HG03457 (cell line): Measurements from ENCODE around the gene ACE.

ENCODE experiments used
- ATAC-seq: cut with Tn5 transposase; IDR thresholded peaks from one replicate; pipeline ENCODE4 v1.9.1; 2021; ENCODE audit warnings: moderate number of reproducible peaks; ENCODE audit not compliant: unreplicated experiment

ACE gene

DNA sequence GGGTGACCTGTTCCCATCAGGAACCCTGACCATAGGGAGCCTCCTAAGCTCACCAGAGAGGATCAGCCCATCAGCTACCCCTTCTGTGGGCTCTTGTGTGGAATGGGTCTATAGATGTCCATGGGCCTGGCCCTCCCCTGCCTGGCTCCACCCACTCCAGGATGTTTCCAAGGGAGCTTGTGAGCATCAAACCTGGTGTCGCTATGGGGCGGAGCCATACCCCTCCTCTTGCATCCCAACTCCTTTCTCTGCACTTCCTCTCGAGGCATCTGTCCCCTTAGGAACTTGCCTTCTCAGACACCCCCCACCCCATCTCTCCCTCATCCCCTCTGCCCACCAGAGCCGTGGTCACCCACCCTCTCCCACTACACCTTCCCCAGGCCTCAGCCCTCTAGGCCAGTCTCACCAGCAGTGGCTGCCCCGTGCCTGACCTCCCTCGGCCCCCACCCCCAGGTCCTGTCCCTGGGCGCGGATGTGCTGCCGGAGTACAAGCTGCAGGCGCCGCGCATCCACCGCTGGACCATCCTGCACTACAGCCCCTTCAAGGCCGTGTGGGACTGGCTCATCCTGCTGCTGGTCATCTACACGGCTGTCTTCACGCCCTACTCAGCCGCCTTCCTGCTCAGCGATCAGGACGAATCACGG lies 56.7 kb downstream of the ACE start:
- ATAC-seq = no peak

DNA sequence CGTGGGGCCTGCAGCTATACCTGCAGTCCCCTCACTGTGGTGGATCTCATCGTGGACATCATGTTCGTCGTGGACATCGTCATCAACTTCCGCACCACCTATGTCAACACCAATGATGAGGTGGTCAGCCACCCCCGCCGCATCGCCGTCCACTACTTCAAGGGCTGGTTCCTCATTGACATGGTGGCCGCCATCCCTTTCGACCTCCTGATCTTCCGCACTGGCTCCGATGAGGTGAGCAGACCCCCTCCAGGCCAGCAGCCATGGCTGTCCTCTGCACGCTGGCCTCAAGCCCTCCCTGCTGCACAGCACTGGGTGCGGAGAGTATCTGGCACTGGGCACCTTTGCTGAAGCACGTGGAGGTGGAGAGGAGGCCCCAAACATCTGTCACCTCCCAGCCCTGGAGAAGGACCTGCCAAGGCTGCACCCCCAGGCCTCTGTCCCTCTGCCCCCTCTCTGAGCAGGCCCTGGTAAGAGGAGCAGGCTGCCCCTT lies 57.3 kb downstream of the ACE start:
- ATAC-seq = no peak

DNA sequence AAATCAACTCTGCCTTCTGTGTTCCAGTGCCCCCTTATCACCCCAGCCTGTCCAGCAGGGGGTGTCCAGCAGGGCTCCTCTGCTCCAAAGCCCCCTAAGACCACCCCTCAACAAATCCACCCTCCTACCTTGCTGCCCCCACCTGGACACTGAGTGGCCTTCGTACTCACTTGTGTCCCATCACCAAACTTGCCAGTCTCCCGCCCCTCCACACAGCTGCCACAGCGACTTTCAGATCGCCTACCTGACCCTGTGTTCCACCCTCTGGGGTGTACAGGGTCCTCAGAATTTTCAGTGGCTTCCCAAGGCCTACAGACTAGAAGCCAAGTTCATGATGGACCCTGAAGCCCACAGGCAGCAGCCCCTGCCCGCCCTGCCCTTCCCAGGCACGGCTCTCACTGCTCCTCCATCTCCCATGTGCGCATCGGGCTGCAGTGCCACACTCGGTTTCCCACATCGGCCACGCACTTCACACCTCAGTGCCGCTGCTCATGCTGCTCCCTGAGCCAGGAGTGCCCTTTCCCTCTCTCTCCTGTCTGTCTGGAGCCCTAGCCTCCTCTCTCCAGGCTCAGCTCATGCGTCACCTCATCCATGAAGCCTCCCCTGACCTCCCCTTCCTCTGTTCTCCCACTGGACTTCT lies 58.1 kb downstream of the ACE start:
- no peak for ATAC-seq

DNA sequence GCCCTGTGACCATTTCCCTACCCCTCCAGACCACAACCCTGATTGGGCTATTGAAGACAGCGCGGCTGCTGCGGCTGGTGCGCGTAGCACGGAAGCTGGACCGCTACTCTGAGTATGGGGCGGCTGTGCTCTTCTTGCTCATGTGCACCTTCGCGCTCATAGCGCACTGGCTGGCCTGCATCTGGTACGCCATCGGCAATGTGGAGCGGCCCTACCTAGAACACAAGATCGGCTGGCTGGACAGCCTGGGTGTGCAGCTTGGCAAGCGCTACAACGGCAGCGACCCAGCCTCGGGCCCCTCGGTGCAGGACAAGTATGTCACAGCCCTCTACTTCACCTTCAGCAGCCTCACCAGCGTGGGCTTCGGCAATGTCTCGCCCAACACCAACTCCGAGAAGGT lies 58.8 kb downstream of the ACE start:
- no peak for ATAC-seq

DNA sequence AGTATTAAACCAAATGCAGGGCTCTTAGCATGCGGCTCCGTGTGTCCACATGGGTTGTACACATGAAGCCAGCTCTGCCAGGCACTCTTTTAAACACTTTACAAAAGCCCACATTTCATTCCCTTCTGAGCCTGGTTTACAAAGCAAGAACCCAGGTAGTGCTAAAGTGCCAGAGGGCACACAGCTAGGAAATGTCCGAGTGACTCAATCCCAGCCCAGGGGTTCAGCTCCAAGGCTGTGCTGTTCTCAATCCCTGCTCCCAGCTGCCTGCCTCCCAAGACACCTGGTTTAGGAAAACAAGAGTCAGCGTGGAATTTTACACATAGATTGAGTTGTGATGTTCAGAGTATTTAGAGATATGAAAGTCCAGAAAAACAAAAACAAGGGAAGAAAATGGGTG lies 60.1 kb downstream of the ACE start:
- no peak for ATAC-seq

DNA sequence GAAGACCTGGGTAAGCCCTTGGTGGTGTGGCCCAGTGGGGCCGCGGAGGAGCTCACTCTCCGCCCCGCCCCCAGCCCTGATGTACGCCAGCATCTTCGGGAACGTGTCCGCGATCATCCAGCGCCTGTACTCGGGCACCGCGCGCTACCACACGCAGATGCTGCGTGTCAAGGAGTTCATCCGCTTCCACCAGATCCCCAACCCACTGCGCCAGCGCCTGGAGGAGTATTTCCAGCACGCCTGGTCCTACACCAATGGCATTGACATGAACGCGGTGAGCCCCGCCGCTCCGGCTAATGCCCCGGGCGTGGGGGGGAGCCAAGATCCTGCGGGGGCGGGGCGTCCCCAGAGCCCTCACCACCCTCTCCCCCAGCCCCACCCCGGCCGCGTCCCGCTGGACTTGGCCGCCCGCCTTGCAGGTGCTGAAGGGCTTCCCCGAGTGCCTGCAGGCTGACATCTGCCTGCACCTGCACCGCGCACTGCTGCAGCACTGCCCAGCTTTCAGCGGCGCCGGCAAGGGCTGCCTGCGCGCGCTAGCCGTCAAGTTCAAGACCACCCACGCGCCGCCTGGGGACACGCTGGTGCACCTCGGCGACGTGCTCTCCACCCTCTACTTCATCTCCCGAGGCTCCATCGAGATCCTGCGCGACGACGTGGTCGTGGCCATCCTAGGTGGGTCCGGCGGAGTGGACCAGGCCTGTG lies 61.3 kb downstream of the ACE start:
- ATAC-seq = no peak

DNA sequence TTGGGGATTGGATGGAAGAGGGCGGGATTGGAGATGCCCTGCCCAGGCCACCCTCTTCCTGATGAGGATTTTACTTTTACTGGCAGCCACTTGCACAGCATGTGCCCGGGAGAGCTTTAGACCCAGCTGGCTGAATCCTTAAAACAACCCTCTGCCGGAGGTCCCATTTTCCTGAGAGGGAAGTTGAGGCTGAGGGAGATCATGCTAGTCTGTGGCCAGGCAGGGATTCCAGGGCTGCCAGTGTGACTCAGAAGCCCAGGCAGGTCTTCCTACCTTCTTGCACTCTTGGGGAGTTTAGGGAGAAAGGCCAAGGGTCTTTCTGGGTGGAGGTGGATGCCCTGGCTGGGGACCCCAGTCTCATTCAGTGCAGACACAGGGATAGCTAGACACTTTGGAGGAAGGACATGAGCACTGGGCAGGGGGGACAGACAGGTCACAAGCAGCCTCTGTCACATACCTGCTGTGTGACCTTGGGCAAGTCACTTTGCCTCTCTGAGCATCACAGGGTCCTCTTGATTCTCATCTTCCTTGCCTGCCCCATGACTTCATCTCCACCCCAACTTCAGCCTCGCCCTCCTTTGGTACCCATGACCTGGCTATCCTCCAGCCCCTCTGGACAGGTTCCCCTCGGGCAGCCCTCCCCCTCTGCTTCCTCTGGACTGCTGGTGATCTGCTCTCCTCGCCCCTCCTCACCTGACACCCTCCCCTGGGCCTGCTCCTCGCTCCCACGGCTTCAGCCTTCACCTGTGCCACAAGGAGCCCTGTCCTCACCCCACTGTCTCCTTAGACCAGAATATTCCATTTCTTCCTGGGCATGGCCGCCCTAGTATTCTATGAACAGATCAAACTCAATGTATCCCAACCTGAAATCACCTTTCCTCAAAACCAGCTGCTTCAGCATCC lies 62.1 kb downstream of the ACE start:
- no peak for ATAC-seq

DNA sequence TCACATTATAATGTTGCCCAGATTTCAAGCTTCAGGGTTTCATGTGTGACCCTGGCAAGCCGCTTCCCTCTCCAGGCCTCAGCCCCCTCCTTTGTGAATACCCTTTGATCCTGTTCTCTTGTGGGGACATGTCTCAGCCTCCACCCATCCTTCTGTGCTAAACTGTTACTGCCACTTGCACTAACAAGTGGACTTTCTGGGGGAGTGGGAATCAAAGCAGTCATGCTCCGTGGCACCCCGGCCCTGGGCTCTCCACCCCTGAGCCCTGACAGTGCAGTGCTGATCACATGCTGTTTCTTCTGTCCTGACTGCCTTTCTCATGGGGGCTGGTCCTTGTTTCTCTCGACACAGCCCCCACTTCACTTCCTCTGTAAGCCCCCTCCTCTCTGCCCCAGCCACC lies 63.7 kb downstream of the ACE start:
- no peak for ATAC-seq

DNA sequence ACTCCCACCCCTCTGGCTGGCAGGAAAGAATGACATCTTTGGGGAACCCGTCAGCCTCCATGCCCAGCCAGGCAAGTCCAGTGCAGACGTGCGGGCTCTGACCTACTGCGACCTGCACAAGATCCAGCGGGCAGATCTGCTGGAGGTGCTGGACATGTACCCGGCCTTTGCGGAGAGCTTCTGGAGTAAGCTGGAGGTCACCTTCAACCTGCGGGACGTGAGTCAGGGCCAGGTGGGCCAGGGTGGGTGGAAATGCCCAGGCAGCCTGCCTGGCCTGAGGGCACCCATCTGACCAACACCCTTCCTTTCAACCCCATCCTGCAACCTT lies 65.3 kb downstream of the ACE start:
- no peak for ATAC-seq

DNA sequence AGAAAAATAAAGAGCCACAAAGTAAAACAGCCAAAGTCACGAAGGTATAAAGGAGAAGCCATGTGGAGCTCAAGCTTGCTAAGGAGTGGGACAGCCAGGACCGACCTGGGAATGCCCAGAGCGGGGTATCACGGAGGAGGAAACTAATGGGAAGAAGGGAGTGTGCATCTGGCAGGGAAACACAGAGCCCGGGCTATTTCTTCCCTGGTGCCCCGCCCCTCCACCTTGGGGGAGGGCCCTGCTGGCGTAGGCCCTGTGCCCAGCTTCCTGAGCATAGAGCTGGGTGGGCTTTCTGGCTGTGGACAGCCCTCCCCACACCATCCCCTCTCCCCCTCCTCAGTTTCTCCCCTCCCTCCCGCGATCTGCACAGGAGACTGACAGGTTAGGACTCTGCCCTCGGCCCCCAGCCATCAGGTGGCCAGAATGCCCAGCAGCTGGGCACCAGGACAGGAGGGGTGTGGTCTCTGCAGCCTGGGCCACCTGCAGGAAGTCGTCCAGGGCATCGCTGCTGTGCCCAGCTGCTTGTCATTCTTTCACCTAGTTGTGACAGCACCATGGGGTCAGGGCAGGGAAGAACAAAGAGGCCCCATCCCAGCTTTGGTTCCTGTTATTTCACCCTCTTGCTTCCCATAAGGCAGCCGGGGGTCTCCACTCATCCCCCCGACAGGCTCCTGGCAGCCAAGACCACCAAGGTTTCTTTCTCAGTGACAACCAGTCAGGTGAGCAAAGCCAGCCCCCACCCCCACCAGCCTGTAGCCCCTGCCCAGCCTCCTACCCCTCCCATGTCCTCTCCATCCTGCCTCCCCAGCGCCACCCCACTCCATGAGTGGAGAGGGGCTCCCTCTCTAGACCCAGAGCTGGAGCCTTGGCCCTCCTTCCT lies 66.3 kb downstream of the ACE start:
- ATAC-seq = no peak

DNA sequence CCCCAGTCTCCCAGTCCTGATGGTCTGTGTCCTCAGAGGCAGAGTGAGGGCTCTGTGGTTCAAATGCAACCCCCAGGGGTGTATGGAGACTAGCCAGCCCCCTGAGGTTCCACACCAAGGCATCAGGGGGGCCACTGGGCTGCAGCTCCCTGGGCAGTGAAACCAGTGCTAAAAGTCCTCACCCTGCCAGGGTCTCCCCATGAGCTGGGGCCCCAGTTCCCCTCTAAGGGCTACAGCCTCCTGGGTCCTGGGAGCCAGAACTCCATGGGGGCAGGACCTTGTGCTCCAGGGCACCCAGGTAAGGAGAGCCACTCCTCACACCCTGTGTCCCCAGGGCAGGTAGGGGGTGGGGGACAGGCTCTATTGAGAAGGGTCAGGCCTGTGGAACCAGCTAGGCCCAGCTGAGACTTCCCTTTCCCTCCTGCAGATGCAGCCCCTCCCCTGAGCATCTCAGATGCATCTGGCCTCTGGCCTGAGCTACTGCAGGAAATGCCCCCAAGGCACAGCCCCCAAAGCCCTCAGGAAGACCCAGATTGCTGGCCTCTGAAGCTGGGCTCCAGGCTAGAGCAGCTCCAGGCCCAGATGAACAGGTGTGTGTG lies 67.1 kb downstream of the ACE start:
- no peak for ATAC-seq

DNA sequence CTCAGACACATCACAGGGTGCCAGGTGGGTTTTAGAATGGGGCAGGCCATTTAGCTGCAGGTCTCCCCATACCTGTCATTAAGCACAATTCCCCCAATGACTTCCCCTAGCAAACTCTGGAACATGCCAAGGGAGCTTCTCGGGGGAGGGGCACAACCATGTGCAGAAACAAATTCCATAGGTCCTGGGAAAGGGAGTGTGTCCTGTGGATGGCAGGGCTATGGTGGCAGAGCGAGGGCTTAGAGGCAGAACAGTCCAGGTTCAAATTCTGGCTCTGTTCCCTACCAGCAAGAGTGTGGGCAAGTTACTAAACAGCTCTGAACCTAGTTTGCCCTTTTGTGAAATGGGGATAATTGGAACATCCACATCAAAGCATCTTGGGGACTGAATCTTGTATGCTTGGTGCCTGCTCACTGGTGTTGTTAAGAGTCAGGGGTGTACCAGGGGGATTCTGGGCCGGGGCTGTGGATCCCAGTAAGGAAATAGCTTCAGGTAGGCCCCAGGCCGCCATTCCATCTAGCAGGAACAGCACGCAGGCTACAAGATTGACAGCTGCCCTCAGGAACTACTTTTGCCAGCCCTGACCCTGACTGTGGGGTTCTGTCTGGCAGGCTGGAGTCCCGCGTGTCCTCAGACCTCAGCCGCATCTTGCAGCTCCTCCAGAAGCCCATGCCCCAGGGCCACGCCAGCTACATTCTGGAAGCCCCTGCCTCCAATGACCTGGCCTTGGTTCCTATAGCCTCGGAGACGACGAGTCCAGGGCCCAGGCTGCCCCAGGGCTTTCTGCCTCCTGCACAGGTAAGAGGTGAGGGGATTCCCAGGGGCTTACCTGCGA lies 67.8 kb downstream of the ACE start:
- ATAC-seq = no peak

DNA sequence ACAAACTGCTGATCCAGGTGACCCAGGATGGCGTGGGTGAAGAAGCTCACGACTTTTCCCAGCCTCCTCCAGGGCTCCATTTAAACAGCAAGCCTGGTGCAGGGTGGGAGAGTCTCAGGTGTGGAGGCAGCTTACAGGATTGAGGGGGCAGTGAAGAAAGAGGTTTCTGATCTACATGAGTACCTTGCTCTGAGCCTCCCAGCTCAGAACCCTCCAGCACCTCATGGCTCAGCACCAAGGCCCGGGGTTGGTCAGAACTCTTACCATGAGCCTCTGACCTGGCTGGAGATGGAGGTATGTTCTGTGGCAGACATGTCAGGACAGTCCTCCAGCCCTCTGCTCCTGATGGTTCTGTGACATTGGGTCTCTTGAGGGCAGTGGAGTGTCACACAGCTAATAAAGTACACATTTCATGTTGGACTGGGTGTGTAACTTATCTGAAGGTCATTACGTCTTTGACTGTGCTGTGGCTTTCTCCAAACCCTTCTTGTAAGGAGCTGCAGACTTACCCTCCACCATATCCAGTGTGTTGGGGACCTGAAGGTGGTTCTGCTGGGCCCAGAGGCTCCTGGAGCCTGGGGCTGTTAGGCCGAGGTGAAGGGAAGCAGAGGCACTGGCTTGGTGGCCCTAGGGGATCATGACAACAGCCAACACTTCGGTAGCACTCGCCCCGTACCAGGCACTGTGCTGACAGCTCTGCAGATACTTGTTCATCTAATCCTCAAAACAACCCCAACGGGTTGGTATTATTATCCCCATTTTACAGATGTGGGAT lies 69.6 kb downstream of the ACE start:
- no peak for ATAC-seq

DNA sequence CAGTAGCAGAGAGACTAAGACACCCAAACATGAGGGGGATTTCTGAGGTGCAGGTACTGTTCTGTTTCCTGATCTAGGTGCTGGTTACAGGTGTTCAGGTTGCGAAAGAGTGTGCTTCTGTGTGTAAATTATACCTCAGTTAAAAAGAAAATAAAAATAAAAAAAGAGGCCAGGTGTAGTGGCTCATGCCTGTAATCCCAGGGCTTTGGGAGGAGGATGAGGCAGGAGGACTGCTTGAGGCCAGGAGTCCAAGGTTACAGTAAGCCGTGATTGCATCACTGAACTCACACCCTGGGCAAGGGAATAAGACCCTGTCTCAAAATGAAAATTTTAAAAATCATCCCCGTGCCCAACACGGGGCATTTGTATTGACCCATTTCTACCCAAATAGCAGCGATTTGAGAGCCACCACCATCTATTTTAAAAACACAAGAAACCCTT lies 70.2 kb downstream of the ACE start:
- no peak for ATAC-seq
